ENCODE data around the gene FAM156A.
"Not testable (repeated sequence)": the region's sequence is repeated elsewhere in the genome, so short reads cannot be mapped to it uniquely, and the experiment has no call there.

Gene FAM156A

DNA sequence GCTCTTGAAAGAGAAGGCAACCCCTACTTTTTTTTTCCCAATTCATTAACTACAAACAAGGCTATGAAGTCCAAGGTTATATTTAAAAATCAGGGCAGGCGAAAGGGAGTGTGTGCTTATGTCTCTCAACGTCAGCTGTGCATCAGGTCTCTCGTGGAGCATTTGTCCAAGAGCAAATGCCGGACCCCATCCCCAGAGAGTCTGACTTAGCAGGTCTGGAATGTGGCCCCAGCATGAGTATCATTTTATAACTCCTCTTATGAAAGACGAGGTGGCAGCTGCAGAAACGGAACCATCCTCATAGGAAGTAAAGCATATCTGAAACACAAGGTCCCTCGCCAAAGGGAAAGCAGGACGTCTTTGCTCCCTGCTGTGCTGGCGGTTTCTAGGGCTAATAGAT lies 44.6 kb downstream of the FAM156A start:
- not testable (repeated sequence) for H3K9me3 ChIP-seq (replicated peaks in 1 of 2; ENCODE audit: control insufficient read depth in 2 of 2, insufficient read depth in 1 of 2, low read depth in 1 of 2, low read length in 2 of 2); H3K23ac ChIP-seq (ENCODE audit: low read depth, low read length, poor library complexity); H3K9ac ChIP-seq (ENCODE audit: low read depth, low read length, poor library complexity); H3K4me2 ChIP-seq (ENCODE audit: insufficient read depth, low read length, poor library complexity, severe bottlenecking); H3K36me3 ChIP-seq (replicated peaks in 1 of 2; ENCODE audit: control insufficient read depth in 2 of 2, insufficient read depth in 2 of 2, low read length in 2 of 2); H4K91ac ChIP-seq (ENCODE audit: low read depth, low read length, poor library complexity); DNase-seq (ENCODE audit: low spot score); H3K4me3 ChIP-seq (ENCODE audit: low read length in 2 of 2); H2AK5ac ChIP-seq (ENCODE audit: low read depth, low read length); H3K27ac ChIP-seq (replicated peaks; ENCODE audit: low read length); H3K4me1 ChIP-seq (ENCODE audit: control insufficient read depth in 2 of 2, insufficient read depth in 1 of 2, low read depth in 1 of 2, low read length in 2 of 2); H2AFZ ChIP-seq (ENCODE audit: low read length); H2BK120ac ChIP-seq (ENCODE audit: low read depth, low read length); H3K18ac ChIP-seq (ENCODE audit: low read length); H2BK12ac ChIP-seq (ENCODE audit: low read length); H4K8ac ChIP-seq (ENCODE audit: low read depth, low read length); H3K14ac ChIP-seq (ENCODE audit: low read length); H3K4ac ChIP-seq (ENCODE audit: low read length); H2BK5ac ChIP-seq (ENCODE audit: low read length); H3K27me3 ChIP-seq (ENCODE audit: control insufficient read depth in 3 of 3, insufficient read depth in 3 of 3, low read depth in 1 of 3, low read length in 3 of 3); H3K79me1 ChIP-seq (ENCODE audit: low read depth, low read length); H2BK15ac ChIP-seq (ENCODE audit: low read length)
- no CpG with 5 or more reads among the region's 9 CpGs for WGBS, 2 donors (ENCODE audit: extremely low coverage in 2 of 2, insufficient read length in 2 of 2, insufficient replicate concordance in 1 of 2)

DNA sequence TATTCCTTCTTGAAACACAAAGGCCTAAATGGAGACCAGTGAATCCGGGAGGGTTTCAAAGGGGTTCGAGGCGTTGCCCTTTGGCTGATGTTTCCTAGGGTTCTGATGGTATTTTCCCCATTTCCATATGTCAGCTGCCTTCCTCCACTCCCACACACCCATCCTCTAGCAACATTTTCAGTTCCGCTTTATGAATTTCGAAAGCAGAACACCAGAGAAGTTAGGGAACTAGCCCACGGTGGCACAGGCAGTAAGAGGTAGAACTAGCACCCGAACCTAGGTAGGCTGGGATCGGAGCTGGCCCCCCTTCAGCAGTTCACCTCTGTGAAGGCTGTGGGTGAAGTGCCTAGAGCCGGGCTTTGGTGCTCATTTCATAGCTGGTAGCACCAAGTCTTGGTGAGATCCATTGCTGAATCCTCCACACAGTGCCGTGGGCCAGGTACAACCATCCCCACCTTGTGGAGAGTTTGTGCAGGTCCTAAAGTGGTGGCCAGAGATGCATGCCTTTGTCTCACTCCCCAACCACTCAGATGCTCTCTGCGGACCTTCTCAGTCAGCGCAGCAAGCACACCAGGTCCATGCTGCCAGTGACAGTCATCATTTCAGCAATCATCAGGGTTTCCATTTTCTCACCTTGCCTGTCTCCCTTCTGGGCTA lies 48.9 kb downstream of the FAM156A start:
- not testable (repeated sequence) for H4K91ac ChIP-seq (ENCODE audit: low read depth, low read length, poor library complexity); H3K36me3 ChIP-seq (replicated peaks in 1 of 2; ENCODE audit: control insufficient read depth in 2 of 2, insufficient read depth in 2 of 2, low read length in 2 of 2); H2BK120ac ChIP-seq (ENCODE audit: low read depth, low read length); H2BK12ac ChIP-seq (ENCODE audit: low read length); H3K4ac ChIP-seq (ENCODE audit: low read length); H2BK5ac ChIP-seq (ENCODE audit: low read length); H3K27me3 ChIP-seq (ENCODE audit: control insufficient read depth in 3 of 3, insufficient read depth in 3 of 3, low read depth in 1 of 3, low read length in 3 of 3); H3K9ac ChIP-seq (ENCODE audit: low read depth, low read length, poor library complexity); H2BK15ac ChIP-seq (ENCODE audit: low read length); H3K18ac ChIP-seq (ENCODE audit: low read length); H2AFZ ChIP-seq (ENCODE audit: low read length); H3K27ac ChIP-seq (replicated peaks; ENCODE audit: low read length); H3K4me2 ChIP-seq (ENCODE audit: insufficient read depth, low read length, poor library complexity, severe bottlenecking); H3K9me3 ChIP-seq (replicated peaks in 1 of 2; ENCODE audit: control insufficient read depth in 2 of 2, insufficient read depth in 1 of 2, low read depth in 1 of 2, low read length in 2 of 2); H3K14ac ChIP-seq (ENCODE audit: low read length); H3K4me3 ChIP-seq (ENCODE audit: low read length in 2 of 2); H4K8ac ChIP-seq (ENCODE audit: low read depth, low read length); DNase-seq (ENCODE audit: low spot score); H3K79me1 ChIP-seq (ENCODE audit: low read depth, low read length); H3K23ac ChIP-seq (ENCODE audit: low read depth, low read length, poor library complexity); H2AK5ac ChIP-seq (ENCODE audit: low read depth, low read length); H3K4me1 ChIP-seq (ENCODE audit: control insufficient read depth in 2 of 2, insufficient read depth in 1 of 2, low read depth in 1 of 2, low read length in 2 of 2)
- WGBS, 2 donors (ENCODE audit: extremely low coverage in 2 of 2, insufficient read length in 2 of 2, insufficient replicate concordance in 1 of 2), result no CpG with 5 or more reads among the region's 12 CpGs

DNA sequence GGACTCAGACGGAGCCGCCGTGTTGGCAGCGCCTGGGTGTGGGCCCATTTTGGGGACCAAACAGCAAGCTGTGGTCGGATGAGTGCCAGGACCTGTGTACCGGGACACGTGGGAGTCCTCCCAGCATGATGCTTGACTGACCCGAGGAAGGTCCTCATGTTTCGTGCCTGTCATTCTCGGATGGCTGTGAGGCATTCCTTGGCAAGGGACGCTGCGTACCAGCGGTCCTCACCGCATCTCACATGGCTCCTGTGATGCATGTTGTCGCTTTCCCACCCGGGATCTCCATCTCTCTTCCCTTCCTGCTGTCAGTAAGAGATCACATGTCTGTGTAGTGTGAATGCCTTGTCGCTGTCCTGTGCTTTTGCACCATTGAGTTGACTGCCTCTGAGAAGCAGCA lies 50.4 kb downstream of the FAM156A start:
- not testable (repeated sequence) for H2BK15ac ChIP-seq (ENCODE audit: low read length); H3K27me3 ChIP-seq (ENCODE audit: control insufficient read depth in 3 of 3, insufficient read depth in 3 of 3, low read depth in 1 of 3, low read length in 3 of 3); H3K27ac ChIP-seq (replicated peaks; ENCODE audit: low read length); H3K9me3 ChIP-seq (replicated peaks in 1 of 2; ENCODE audit: control insufficient read depth in 2 of 2, insufficient read depth in 1 of 2, low read depth in 1 of 2, low read length in 2 of 2); H3K4ac ChIP-seq (ENCODE audit: low read length); H2BK5ac ChIP-seq (ENCODE audit: low read length); H3K18ac ChIP-seq (ENCODE audit: low read length); H3K9ac ChIP-seq (ENCODE audit: low read depth, low read length, poor library complexity); H2BK120ac ChIP-seq (ENCODE audit: low read depth, low read length); H3K4me3 ChIP-seq (ENCODE audit: low read length in 2 of 2); H4K8ac ChIP-seq (ENCODE audit: low read depth, low read length); H2AK5ac ChIP-seq (ENCODE audit: low read depth, low read length); H3K14ac ChIP-seq (ENCODE audit: low read length); H3K23ac ChIP-seq (ENCODE audit: low read depth, low read length, poor library complexity); H2BK12ac ChIP-seq (ENCODE audit: low read length); H2AFZ ChIP-seq (ENCODE audit: low read length); H3K4me2 ChIP-seq (ENCODE audit: insufficient read depth, low read length, poor library complexity, severe bottlenecking); H3K36me3 ChIP-seq (replicated peaks in 1 of 2; ENCODE audit: control insufficient read depth in 2 of 2, insufficient read depth in 2 of 2, low read length in 2 of 2); H4K91ac ChIP-seq (ENCODE audit: low read depth, low read length, poor library complexity); DNase-seq (ENCODE audit: low spot score); H3K79me1 ChIP-seq (ENCODE audit: low read depth, low read length); H3K4me1 ChIP-seq (ENCODE audit: control insufficient read depth in 2 of 2, insufficient read depth in 1 of 2, low read depth in 1 of 2, low read length in 2 of 2)
- no CpG with 5 or more reads among the region's 17 CpGs for WGBS, 2 donors (ENCODE audit: extremely low coverage in 2 of 2, insufficient read length in 2 of 2, insufficient replicate concordance in 1 of 2)

- not testable (repeated sequence) for H4K8ac ChIP-seq (ENCODE audit: low read depth, low read length); H2AK5ac ChIP-seq (ENCODE audit: low read depth, low read length); H3K9me3 ChIP-seq (replicated peaks in 1 of 2; ENCODE audit: control insufficient read depth in 2 of 2, insufficient read depth in 1 of 2, low read depth in 1 of 2, low read length in 2 of 2); H3K36me3 ChIP-seq (replicated peaks in 1 of 2; ENCODE audit: control insufficient read depth in 2 of 2, insufficient read depth in 2 of 2, low read length in 2 of 2); H3K4me1 ChIP-seq (ENCODE audit: control insufficient read depth in 2 of 2, insufficient read depth in 1 of 2, low read depth in 1 of 2, low read length in 2 of 2); H3K4ac ChIP-seq (ENCODE audit: low read length); H3K23ac ChIP-seq (ENCODE audit: low read depth, low read length, poor library complexity); H3K79me1 ChIP-seq (ENCODE audit: low read depth, low read length); H2BK120ac ChIP-seq (ENCODE audit: low read depth, low read length); H3K27me3 ChIP-seq (ENCODE audit: control insufficient read depth in 3 of 3, insufficient read depth in 3 of 3, low read depth in 1 of 3, low read length in 3 of 3); H3K4me2 ChIP-seq (ENCODE audit: insufficient read depth, low read length, poor library complexity, severe bottlenecking); H3K14ac ChIP-seq (ENCODE audit: low read length); H2AFZ ChIP-seq (ENCODE audit: low read length); H4K91ac ChIP-seq (ENCODE audit: low read depth, low read length, poor library complexity); H3K18ac ChIP-seq (ENCODE audit: low read length); H2BK5ac ChIP-seq (ENCODE audit: low read length); H2BK12ac ChIP-seq (ENCODE audit: low read length); DNase-seq (ENCODE audit: low spot score); H3K27ac ChIP-seq (replicated peaks; ENCODE audit: low read length); H3K9ac ChIP-seq (ENCODE audit: low read depth, low read length, poor library complexity); H3K4me3 ChIP-seq (ENCODE audit: low read length in 2 of 2); H2BK15ac ChIP-seq (ENCODE audit: low read length)
- WGBS, 2 donors (ENCODE audit: extremely low coverage in 2 of 2, insufficient read length in 2 of 2, insufficient replicate concordance in 1 of 2), result no CpG with 5 or more reads among the region's 17 CpGs
Measured at GRCh38 chrX:52907137-52907536, 51.2 kb downstream of the FAM156A start.

Data from neuronal stem cell (in vitro differentiated cells).